AG04450 (cell line): ENCODE results near the gene ACVR2B. TPM values are rescaled to one million over a fixed set of nuclear protein-coding genes. Genes with fewer than 3 reads are reported as not detected.
A peak's percentile ranks its signal among the peaks of the same experiment; 100 is the strongest.

ENCODE experiments used
- CTCF ChIA-PET: fragments of 300-600, 350-600 bp; formaldehyde crosslinking; extraction: SDS; loops from one replicate; lab custom pipeline; 2022; ENCODE audit warnings: antibody characterized with exemption, inconsistent platforms; lab: Charles Lee
- POLR2A ChIA-PET: fragments of 350-600 bp; formaldehyde crosslinking; extraction: SDS; loops from one replicate; lab custom pipeline; 2021; ENCODE audit warnings: antibody characterized with exemption, inconsistent platforms; lab: Yijun Ruan, JAX
- DNase-seq: peaks from one replicate; pipeline ENCODE4 v3.0.0-alpha.2; 2011; ENCODE audit warnings: low read depth, low spot score
- H3K27ac ChIP-seq: one replicate; pipeline ENCODE4 v1.5.1; 2012; ENCODE audit warnings: low read depth, low read length, control low read depth
- H3K27me3 ChIP-seq: one replicate; pipeline ENCODE4 v1.6.0; 2012; ENCODE audit warnings: low read length; ENCODE audit not compliant: control insufficient read depth, insufficient read depth
- H3K4me3 ChIP-seq: 2 replicates; pipeline ENCODE4 v1.5.1; 2011; ENCODE audit warnings: mild to moderate bottlenecking, low read depth, low read length, control low read depth
- H3K9me3 ChIP-seq: 2 replicates; pipeline ENCODE4 v1.5.1; 2012; ENCODE audit warnings: low read length; ENCODE audit not compliant: control insufficient read depth, insufficient read depth
- polyA plus RNA-seq: library from polyadenylated mRNA; depleted of rRNA; stranded (reverse); fragments of >200 nt; gene quantifications from 2 replicates; pipeline ENCODE4 v1.2.3, GENCODE V29; 2011
- TF ChIP-seq, protein P1 (sequence below): IDR thresholded peaks from 2 replicates; pipeline ENCODE4 v1.5.1; 2011; ENCODE audit warnings: low read depth, low read length, control low read depth, inconsistent platforms

Gene ACVR2B
- polyA plus RNA-seq, 1 experiment = 1.0 TPM

DNA sequence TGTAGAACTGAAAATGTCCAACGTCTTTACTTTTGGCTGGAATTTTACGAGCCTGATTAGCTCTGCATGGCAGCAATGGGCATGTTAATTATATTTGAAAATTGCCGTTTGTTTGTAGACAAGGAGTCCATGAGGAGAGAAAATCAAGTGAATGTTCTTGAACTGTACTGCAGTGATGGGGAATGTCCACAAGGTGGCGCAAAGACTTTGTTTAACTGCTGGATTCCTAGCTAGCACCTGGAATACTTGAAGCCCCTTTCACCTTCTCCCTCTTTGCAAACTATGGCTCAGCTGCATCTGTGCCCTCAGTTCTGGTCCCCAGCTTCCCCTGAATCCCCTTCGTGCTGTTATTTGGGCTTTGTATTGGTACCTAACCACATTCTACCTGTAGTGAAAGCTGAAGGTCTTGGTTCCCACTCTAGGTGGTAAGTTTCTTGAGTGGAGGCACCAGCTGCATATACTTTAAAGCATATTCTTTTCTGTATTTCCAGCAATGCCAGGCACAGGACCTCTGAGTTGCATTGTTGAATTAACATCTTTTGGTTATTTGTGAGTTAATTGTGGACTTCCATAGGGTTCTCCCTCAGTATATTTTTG, 67.8 kb downstream of the ACVR2B start:
- Histone ChIP-seq H3K4me3 (no peak overlapping the region), H3K27me3 (no peaks in the 10 kb centered on the region), H3K27ac (no peak overlapping the region), H3K9me3 (no peaks in the 10 kb centered on the region)
- ChIA-PET POLR2A (interaction anchor here (0.6 to 0.9 kb wide), 2 partner anchors 19 to 139 kb away, joined by 3 to 4 read pairs; no protein-coding TSS in a partner anchor), CTCF (interaction anchor here (0.6 to 11.6 kb wide), 56 partner anchors 8 to 1530 kb away, joined by 3 to 263 read pairs (median 5); partner anchors contain the start of genes EXOG and OXSR1)
- DNase-seq = peak; percentile 49
- TF ChIP-seq, protein P1, sequence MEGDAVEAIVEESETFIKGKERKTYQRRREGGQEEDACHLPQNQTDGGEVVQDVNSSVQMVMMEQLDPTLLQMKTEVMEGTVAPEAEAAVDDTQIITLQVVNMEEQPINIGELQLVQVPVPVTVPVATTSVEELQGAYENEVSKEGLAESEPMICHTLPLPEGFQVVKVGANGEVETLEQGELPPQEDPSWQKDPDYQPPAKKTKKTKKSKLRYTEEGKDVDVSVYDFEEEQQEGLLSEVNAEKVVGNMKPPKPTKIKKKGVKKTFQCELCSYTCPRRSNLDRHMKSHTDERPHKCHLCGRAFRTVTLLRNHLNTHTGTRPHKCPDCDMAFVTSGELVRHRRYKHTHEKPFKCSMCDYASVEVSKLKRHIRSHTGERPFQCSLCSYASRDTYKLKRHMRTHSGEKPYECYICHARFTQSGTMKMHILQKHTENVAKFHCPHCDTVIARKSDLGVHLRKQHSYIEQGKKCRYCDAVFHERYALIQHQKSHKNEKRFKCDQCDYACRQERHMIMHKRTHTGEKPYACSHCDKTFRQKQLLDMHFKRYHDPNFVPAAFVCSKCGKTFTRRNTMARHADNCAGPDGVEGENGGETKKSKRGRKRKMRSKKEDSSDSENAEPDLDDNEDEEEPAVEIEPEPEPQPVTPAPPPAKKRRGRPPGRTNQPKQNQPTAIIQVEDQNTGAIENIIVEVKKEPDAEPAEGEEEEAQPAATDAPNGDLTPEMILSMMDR = peak; percentile 88

DNA sequence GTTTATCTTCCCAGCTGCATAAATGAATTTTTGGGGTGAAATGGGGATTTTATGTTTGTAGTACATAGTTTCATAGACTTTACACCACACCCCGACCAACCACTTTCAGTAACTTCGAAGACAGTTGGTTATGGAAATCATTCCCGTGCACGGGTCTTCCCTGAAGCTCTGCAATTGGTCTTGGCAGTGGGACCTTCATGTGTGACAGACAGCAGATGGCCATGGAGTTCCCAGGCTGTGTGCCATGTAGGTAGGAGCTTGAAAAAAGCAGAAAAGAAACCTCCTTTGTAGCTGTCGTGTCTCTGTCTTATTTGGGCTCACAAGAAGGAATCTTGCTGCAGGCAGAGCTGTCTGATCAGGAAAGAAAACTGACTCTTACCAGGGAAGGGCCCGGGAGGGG, 68.3 kb downstream of the ACVR2B start:
- CTCF ChIA-PET = interaction anchor here (0.9 to 11.6 kb wide), 45 partner anchors 8 to 510 kb away, joined by 3 to 263 read pairs (median 6); partner anchors contain the start of genes EXOG and OXSR1
- Histone ChIP-seq H3K27me3 (no peaks in the 10 kb centered on the region), H3K27ac (no peak overlapping the region), H3K4me3 (no peak overlapping the region), H3K9me3 (no peaks in the 10 kb centered on the region)
- no peak for DNase-seq
- POLR2A ChIA-PET = interaction anchor here (0.9 kb wide), 1 partner anchor 18 kb away, joined by 3 read pairs; no protein-coding TSS in a partner anchor
- TF ChIP-seq, protein P1 = no peak

DNA sequence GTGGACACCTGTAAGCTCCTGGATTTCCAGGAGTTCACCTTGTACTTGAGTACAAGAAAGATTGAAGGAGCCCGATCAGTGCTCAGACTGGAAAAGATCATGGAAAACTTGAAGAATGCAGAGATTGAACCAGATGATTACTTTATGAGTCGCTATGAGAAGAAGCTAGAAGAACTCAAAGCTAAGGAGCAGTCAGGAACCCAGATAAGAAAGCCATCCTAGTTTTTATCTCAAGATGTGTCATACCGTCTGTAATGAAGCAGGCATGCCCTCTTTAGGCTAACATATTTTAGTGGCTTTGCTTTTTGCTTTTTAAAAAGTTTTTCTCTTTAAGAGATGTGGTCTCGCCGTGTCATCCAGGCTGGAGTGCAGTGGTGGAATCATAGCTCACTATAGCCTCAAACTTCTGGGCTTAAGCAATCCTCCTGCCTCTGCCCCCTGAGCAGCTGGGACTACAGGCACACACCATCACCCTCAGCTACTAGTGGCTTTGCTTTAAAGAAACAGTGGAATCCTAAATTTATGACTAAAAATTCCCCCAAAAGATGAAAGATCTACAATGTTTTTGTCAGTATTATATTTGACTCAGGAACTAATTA, 70.5 kb downstream of the ACVR2B start:
- no peak for DNase-seq
- Histone ChIP-seq H3K4me3 (no peak overlapping the region), H3K27me3 (no peaks in the 10 kb centered on the region), H3K27ac (no peak overlapping the region), H3K9me3 (no peaks in the 10 kb centered on the region)
- TF ChIP-seq, protein P1 = no peak
- ChIA-PET CTCF (interaction anchor here (0.9 to 11.6 kb wide), 8 partner anchors 15 to 506 kb away, joined by 3 to 263 read pairs (median 93); partner anchors contain the start of gene EXOG), POLR2A (no interaction called here)

DNA sequence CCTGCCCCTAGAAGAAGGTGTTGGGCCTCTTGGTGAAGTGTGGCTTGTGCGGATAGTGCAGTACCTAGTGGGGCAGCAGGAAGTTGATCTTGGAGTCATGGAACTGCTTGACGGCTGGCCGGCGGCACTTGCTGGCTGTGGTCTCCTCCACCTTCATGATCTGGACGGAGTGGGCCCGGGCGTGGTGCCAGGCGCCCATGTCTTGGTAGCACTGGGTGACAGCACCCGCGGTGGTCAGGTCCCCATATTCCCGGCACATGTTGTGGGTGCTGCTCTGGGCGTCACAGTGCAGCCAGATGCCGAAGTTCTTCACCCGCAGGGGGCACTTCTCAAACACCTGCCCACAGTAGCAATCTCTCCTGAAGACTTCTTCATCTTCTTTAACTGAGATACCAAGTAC, 73.1 kb downstream of the ACVR2B start:
- DNase-seq = no peak
- POLR2A ChIA-PET = no interaction called here
- Histone ChIP-seq H3K9me3 (no peaks in the 10 kb centered on the region), H3K27ac (no peak overlapping the region), H3K4me3 (no peak overlapping the region), H3K27me3 (no peaks in the 10 kb centered on the region)
- CTCF ChIA-PET = interaction anchor here (1.0 kb wide), 2 partner anchors 125 to 473 kb away, joined by 3 read pairs; no protein-coding TSS in a partner anchor
- TF ChIP-seq, protein P1 = no peak

DNA sequence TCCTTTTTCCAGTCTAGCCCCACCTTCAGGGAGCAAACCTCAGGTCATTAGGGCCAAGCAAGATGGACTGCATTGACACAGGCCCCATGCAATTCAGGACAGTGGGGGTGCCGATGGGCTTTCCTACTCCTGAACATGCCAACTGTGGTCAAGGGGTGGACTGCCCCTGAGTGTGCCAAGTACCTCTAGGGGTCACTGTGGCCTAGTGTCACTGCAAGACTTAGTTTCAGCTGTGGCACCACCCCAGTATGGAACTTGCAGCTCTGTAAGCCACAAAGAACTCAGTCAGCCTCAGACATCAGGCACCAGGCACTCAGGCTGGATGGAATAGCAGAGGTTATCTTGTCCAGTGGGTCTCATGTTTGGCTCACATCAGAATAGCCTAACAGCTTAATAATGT, 74.8 kb downstream of the ACVR2B start:
- H3K4me3 ChIP-seq = no peak overlapping the region
- no peaks in the 10 kb centered on the region for H3K27me3 ChIP-seq
- H3K9me3 ChIP-seq = no peaks in the 10 kb centered on the region
- POLR2A ChIA-PET = no interaction called here
- no peak for DNase-seq
- no peak overlapping the region for H3K27ac ChIP-seq
- CTCF ChIA-PET = interaction anchor here (0.7 kb wide), 1 partner anchor 313 kb away, joined by 3 read pairs; no protein-coding TSS in a partner anchor
- TF ChIP-seq, protein P1 = no peak
